OCI-LY7 (cell line): ENCODE measurements around the gene STUM. TPM values are rescaled to one million over a fixed set of nuclear protein-coding genes. Genes with fewer than 3 reads are reported as not detected.

Experiments used
- BruUV-seq: library from RNA; stranded (reverse); fragments of 400-500 nt; replicated peaks from 2 replicates; lab custom pipeline; 2021; lab: Mats Ljungman, UMichigan
- CTCF ChIA-PET: fragments of 300-600 bp; sonication (Branson Sonifier 250); formaldehyde crosslinking; loops from one replicate; lab custom pipeline; 2022; ENCODE audit warnings: antibody characterized with exemption; ENCODE audit not compliant: unreplicated experiment; lab: Charles Lee
- POLR2A ChIA-PET: fragments of 300-600 bp; sonication (Branson Sonifier 250); formaldehyde crosslinking; loops from one replicate; lab custom pipeline; 2022; ENCODE audit warnings: antibody characterized with exemption; lab: Charles Lee
- DNase-seq: peaks from one replicate; pipeline ENCODE4 v3.0.0-alpha.2; 2015; ENCODE audit warnings: low spot score
- H2AFZ ChIP-seq: fragments of 200-600 bp; sonication (generic), shearing (Covaris generic); 2 replicates; pipeline ENCODE4 v1.6.1; 2014; ENCODE audit warnings: mild to moderate bottlenecking, antibody characterized with exemption, low read length, moderate library complexity
- H3K27ac ChIP-seq: fragments of 200-600 bp; sonication (generic); 2 replicates; pipeline ENCODE4 v1.5.1; 2014; ENCODE audit warnings: mixed run types, low read depth, mild to moderate bottlenecking, moderate library complexity, low read length, inconsistent platforms; ENCODE audit not compliant: poor library complexity, severe bottlenecking
- H3K36me3 ChIP-seq: fragments of 200-600 bp; sonication (generic); 2 replicates; pipeline ENCODE4 v1.6.1; 2014; ENCODE audit warnings: mild to moderate bottlenecking, antibody characterized with exemption, low read length, moderate library complexity, mixed read lengths; ENCODE audit not compliant: insufficient read depth
- H3K4me1 ChIP-seq: fragments of 200-600 bp; sonication (generic); 2 replicates; pipeline ENCODE4 v1.5.1; 2014; ENCODE audit warnings: mild to moderate bottlenecking, low read length; ENCODE audit not compliant: insufficient read depth, poor library complexity, severe bottlenecking
- H3K4me2 ChIP-seq: fragments of 200-600 bp; sonication (generic); 2 replicates; pipeline ENCODE4 v1.6.1; 2014; ENCODE audit warnings: mild to moderate bottlenecking, low read length
- H3K4me3 ChIP-seq: fragments of 200-600 bp; sonication (generic); 2 replicates; pipeline ENCODE4 v1.5.1; 2014; ENCODE audit warnings: mild to moderate bottlenecking, low read depth, low read length; ENCODE audit not compliant: poor library complexity, severe bottlenecking
- H3K79me2 ChIP-seq: fragments of 200-600 bp; sonication (generic); 2 replicates; pipeline ENCODE4 v1.6.1; 2016; ENCODE audit warnings: low read depth, mild to moderate bottlenecking, low read length, moderate library complexity, mixed read lengths; ENCODE audit not compliant: insufficient read depth
- H3K9me2 ChIP-seq: fragments of 200-600 bp; sonication (generic); 2 replicates; pipeline ENCODE4 v1.6.1; 2016; ENCODE audit warnings: mild to moderate bottlenecking, low read length, mixed read lengths; ENCODE audit not compliant: insufficient read depth
- H3K9me3 ChIP-seq: fragments of 200-600 bp; sonication (generic); 2 replicates; pipeline ENCODE4 v1.6.1; 2014; ENCODE audit warnings: mild to moderate bottlenecking, mixed run types, low read length, mixed read lengths
- H4K20me1 ChIP-seq: fragments of 200-600 bp; sonication (generic); 2 replicates; pipeline ENCODE4 v1.6.1; 2014; ENCODE audit warnings: mild to moderate bottlenecking, antibody characterized with exemption, low read length, moderate library complexity, mixed read lengths; ENCODE audit not compliant: insufficient read depth
- CTCF ChIP-seq: fragments of 200-600 bp; sonication (generic); conservative IDR thresholded peaks from 2 replicates; pipeline ENCODE4 v1.5.1; 2014; ENCODE audit warnings: mild to moderate bottlenecking, antibody characterized with exemption, low read length, moderate library complexity, mixed read lengths
- EZH2phosphoT487 ChIP-seq: fragments of 200-600 bp; sonication (generic); IDR thresholded peaks from 2 replicates; pipeline ENCODE4 v1.6.1; 2018; ENCODE audit warnings: low read depth, borderline replicate concordance, mild to moderate bottlenecking, mixed run types, antibody characterized with exemption, low read length, moderate library complexity, mixed read lengths
- intact Hi-C: fragments of 100-400 bp; cut with micrococcal nuclease; formaldehyde crosslinking; loops from one replicate; pipeline ENCODE4 v1.10.0; 2022; ENCODE audit not compliant: unreplicated experiment
- total RNA-seq, 2 experiments: library from RNA; depleted of rRNA in 1 of 2; stranded (reverse); fragments of >200 nt in 1 of 2; shearing (Covaris generic) in 1 of 2; gene quantifications; 2 replicates each; pipeline ENCODE4 v1.2.3, GENCODE V29; 2014 to 2022

Gene STUM
- total RNA-seq, 2 experiments from 2014 or later = not detected

GRCh38 chr1:226586650-226587422, 38.3 kb downstream of the STUM start:
- DNase-seq = no peak
- Histone ChIP-seq H3K4me2 (no peak overlapping the region), H3K4me3 (no peak overlapping the region), H4K20me1 (no peaks in the 10 kb centered on the region), H3K4me1 (no peaks in the 10 kb centered on the region), H3K9me2 (no peaks in the 10 kb centered on the region), H3K36me3 (no peaks in the 10 kb centered on the region), H3K9me3 (no peaks in the 10 kb centered on the region), H3K27ac (no peak overlapping the region), H2AFZ (no peak overlapping the region), H3K79me2 (no peaks in the 10 kb centered on the region)
- TF ChIP-seq EZH2phosphoT487 (no peak), CTCF (no peak)
- POLR2A ChIA-PET = no interaction called here
- intact Hi-C loops = no loop called here
- BruUV-seq = no TSS peak
- CTCF ChIA-PET = interaction anchor here (0.5 kb wide), 1 partner anchor 178 kb away, joined by 3 read pairs; no protein-coding TSS in a partner anchor

- CTCF ChIA-PET = no interaction called here
Measured at GRCh38 chr1:226588484-226588883, 39.9 kb downstream of the STUM start.

More at GRCh38 chr1:226588484-226588883, 39.9 kb downstream of the STUM start:
- no peak for TF ChIP-seq CTCF
- no peak for TF ChIP-seq EZH2phosphoT487
- H2AFZ ChIP-seq = no peak overlapping the region
- BruUV-seq = no TSS peak
- no peak overlapping the region for H3K4me3 ChIP-seq
- H4K20me1 ChIP-seq = no peaks in the 10 kb centered on the region
- no peaks in the 10 kb centered on the region for H3K79me2 ChIP-seq
- no peaks in the 10 kb centered on the region for H3K9me2 ChIP-seq
- intact Hi-C loops = no loop called here
- H3K9me3 ChIP-seq = no peaks in the 10 kb centered on the region
- H3K4me1 ChIP-seq = no peaks in the 10 kb centered on the region
- no peaks in the 10 kb centered on the region for H3K36me3 ChIP-seq
- no peak for DNase-seq
- POLR2A ChIA-PET = no interaction called here
- H3K4me2 ChIP-seq = no peak overlapping the region
- H3K27ac ChIP-seq = no peak overlapping the region
